HFF-Myc (cell line): Measurements from ENCODE around the gene ACADVL.
A peak's percentile ranks its signal among the peaks of the same experiment; 100 is the strongest.

Source experiments
- DNase-seq: peaks from one replicate; pipeline ENCODE4 v3.0.0-alpha.2; 2011; ENCODE audit warnings: low read depth; ENCODE audit errors: extremely low read depth
- H3K4me3 ChIP-seq: replicated peaks from 2 replicates; pipeline ENCODE4 v1.5.1; 2011; ENCODE audit warnings: low read depth, mild to moderate bottlenecking, control low read depth, low read length
- CTCF ChIP-seq: IDR thresholded peaks from 2 replicates; pipeline ENCODE4 v1.5.1; 2012; ENCODE audit warnings: mild to moderate bottlenecking, low read depth, low read length, control low read depth; ENCODE audit errors: missing control alignments

ACADVL gene

GRCh38 chr17:7236808-7237207, 17.1 kb downstream of the ACADVL start:
- peak overlapping the region; percentile 98 for H3K4me3 ChIP-seq
- DNase-seq = no peak
- TF ChIP-seq CTCF = no peak

- H3K4me3 ChIP-seq = peak overlapping the region; percentile 98
- no peak for TF ChIP-seq CTCF
- DNase-seq = no peak
These were observed 17.6 kb downstream of the ACADVL start for GRCh38 chr17:7237266-7237760.

GRCh38 chr17:7237761-7238419, 18.2 kb downstream of the ACADVL start:
- no peak for DNase-seq
- peak overlapping the region; percentile 98 for H3K4me3 ChIP-seq
- TF ChIP-seq CTCF = no peak

GRCh38 chr17:7238420-7239090, 18.8 kb downstream of the ACADVL start:
- TF ChIP-seq CTCF = no peak
- peak overlapping the region; percentile 98 for H3K4me3 ChIP-seq
- DNase-seq = no peak

- peak within 1 kb of the TSS; percentile 98 for H3K4me3 ChIP-seq
- TF ChIP-seq CTCF = no peak
- peak; percentile 98 for DNase-seq
These were observed 19.6 kb downstream of the ACADVL start, which contains the start of gene PHF23 for GRCh38 chr17:7239091-7240027. TSS of gene PHF23 (minus strand) at chr17:7239457. CDS start at chr17:7239279, 178 bp downstream.

GRCh38 chr17:7240375-7240774, 20.6 kb downstream of the ACADVL start:
- no peak for TF ChIP-seq CTCF
- DNase-seq = no peak
- peak overlapping the region; percentile 59 for H3K4me3 ChIP-seq
